HG03457 (cell line): ENCODE results near the gene WDR37.

ENCODE experiments used
- ATAC-seq: cut with Tn5 transposase; IDR thresholded peaks from one replicate; pipeline ENCODE4 v1.9.1; 2021; ENCODE audit warnings: moderate number of reproducible peaks; ENCODE audit not compliant: unreplicated experiment

The WDR37 gene

GRCh38 chr10:1162481-1163203 lies 106.5 kb downstream of the WDR37 start:
- no peak for ATAC-seq

DNA sequence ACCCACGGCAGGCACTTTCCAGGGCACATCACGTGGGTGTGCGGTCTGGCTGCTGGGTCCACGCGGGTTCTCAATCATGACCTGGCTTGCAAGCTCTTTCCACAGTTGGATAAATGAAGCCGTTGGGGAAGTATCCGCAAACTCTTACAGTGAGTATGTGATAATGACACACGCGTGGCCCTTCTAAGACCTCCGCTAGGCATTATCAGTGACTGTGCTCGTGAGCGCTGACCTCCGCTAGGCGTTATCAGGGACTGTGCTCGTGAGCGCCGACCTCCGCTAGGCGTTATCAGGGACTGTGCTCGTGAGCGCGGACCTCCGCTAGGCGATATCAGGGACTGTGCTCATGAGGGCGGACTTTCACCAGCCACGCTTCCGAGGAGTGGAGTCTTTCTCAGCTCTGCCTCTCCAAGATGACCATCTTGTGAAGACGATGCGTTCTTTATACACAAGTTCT lies 107.0 kb downstream of the WDR37 start:
- no peak for ATAC-seq

DNA sequence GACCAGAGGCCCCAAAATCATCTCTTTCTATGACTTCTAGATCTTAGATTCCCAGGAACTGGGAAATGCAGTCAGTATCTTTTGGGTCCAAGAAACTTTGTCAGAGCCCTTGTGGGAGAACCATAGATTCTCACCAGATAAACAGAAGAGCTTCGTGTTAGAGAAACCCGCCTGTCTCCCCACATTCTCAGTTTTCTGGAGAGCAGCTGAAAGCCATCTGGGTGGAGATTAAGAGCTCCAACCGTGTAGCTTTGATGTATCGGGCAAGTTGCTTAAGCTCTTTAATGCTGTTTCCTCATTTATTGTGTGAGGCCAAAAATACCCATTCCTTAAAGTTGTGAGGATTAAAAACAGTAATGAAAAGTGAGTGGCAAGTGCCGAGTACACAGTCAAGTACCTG lies 107.6 kb downstream of the WDR37 start:
- no peak for ATAC-seq

GRCh38 chr10:1166101-1166827 lies 110.1 kb downstream of the WDR37 start:
- no peak for ATAC-seq

DNA sequence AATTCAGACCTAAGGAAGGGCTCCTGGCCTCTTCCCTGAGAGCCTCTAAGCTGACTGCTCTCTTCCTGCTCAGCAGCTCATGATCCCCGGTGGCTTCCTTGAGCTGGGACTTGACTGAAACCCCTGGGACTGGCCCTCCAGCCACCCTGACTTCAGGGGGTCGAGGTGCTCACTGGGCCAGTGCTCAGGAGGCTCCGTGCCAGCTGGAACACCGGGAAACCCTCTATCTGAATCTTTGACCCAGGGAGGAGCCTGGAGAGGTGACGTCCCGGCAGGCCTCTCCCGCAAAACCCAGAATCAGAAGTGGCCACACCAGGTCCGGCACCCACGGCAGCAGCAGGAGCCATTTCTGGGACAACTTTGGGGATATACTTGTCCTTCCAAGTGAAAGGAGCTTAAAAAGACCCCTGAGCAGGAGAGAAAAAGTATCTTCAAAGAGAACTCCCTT lies 110.7 kb downstream of the WDR37 start:
- ATAC-seq = no peak

GRCh38 chr10:1168763-1169162 lies 112.6 kb downstream of the WDR37 start:
- ATAC-seq = no peak

- ATAC-seq = no peak
Measured at GRCh38 chr10:1169186-1169885, 113.2 kb downstream of the WDR37 start.

GRCh38 chr10:1169981-1170866 lies 114.0 kb downstream of the WDR37 start:
- no peak for ATAC-seq

GRCh38 chr10:1170867-1171180 lies 114.6 kb downstream of the WDR37 start:
- ATAC-seq = no peak

DNA sequence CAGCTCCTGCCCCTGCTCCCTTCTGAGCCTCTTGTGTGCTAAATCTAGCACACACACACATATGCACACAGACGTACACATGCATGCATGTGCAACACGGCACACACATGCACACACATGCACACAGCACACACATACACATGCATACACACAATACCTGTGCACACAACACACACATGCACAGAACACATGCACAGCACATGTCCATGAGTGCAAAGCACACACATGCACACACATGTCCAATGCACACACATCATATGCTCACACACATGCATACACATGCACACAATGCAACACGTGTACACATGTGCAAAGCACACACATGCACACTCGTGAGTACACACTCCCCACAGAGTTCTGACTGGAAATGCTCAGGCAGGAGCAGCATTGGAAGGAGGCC lies 115.0 kb downstream of the WDR37 start:
- no peak for ATAC-seq

GRCh38 chr10:1171586-1171985 lies 115.4 kb downstream of the WDR37 start:
- ATAC-seq = no peak

DNA sequence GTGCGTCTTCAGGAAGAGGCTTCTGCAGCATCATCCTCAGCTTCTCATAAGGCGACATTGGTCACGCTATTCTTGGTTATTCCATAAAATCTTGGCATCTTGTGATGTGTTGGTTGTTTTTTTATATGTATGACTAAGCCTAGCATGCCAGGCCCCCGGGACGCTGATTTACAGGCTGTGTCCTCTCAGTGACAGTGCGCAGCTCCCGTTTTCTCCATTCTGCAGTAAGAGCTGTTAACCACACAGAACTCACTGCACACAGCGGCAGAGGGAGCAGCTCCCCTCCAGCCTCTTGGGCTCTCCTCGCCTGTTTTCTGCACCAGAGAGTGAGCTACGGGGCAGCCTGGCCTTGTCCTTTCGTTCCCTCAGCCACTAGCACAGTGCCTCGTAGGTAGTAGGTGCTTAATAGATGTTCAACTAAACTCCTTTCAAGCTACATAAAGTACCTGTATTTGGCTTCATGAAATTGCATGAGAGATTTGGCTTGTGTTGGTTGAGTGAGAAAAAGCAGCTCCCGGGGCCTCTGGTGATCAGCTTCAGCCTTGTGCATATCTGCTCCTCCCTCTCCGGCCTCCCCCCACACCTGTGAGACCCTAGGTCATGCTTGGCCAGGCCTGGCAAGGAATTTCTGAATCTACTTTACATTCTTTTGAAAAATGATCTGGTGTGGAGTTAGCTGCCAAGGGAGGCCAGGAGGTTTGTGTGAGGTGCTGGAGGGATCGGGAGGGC lies 116.2 kb downstream of the WDR37 start:
- no peak for ATAC-seq

DNA sequence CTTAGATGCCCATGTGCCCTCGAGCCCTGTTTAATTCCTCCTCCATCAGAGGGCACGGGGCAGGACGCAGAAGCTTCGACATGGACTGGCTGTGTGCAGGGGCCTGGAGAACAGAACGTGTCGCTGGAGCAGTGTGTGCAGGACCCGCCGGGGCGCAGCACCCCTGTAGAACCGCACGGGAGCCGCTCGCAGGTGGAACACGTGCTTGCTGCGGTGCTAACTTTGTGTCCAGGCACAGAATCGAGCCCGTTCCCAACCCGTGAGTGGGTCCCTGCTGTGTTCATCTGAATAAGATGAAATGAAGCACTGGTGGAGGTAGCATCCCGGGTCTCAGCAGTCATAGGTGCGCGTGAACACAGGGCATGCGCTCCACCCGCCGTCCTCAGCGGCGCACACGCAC lies 116.9 kb downstream of the WDR37 start:
- ATAC-seq = no peak

DNA sequence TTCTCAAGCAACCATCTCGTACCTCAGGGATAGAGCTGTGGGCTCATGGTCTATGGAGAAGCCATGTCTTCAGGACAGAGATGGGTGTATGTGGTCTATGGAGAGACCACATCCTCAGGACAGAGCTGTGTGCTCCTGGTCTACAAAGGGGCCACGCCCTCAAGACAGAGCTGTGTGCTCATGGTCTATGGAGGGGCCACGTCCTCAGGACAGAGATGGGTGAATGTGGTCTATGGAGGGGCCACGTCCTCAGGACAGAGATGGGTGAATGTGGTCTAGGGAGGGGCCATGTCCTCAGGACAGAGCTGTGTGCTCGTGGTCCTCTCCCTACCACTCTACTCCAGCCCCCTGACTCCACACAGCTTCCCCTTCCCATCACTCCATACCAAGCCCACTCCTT lies 117.8 kb downstream of the WDR37 start:
- no peak for ATAC-seq

GRCh38 chr10:1175956-1176565 lies 119.9 kb downstream of the WDR37 start:
- no peak for ATAC-seq

- no peak for ATAC-seq
Measured at GRCh38 chr10:1177936-1178335, 121.8 kb downstream of the WDR37 start.

GRCh38 chr10:1178506-1178905 lies 122.3 kb downstream of the WDR37 start:
- no peak for ATAC-seq

DNA sequence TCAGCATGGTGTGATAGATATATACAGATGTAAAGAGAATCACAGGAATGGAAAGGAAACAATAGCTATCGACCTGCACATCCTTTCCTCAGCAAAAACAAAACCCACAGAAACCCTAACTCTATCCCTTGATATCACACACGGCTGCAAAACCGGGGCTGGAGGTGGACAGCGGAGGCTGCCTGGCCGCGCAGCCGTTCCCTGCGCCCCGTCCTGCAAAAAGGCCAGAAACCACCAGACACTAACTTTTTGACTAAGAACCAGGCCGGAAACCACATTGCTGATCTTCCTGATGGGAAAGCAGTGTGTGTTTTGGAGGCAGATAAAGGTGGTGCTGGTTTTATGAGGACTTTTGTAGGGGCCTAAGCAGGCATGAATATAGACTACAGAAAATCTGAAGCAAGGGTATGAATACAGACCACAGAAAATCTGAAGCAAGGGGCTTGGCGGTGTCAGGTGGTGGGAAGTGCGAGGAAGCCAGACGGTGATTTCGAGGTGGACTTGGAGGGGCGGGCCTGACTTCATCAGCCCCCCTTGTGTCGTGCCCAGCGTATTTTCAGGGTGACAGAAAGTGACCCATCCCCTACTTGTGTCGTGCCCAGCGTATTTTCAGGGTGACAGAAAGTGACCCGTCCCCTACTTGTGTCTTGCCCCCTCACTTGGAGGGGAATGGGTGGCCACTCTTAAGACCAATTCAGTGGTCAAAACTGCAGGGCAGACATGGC lies 123.3 kb downstream of the WDR37 start:
- no peak for ATAC-seq

DNA sequence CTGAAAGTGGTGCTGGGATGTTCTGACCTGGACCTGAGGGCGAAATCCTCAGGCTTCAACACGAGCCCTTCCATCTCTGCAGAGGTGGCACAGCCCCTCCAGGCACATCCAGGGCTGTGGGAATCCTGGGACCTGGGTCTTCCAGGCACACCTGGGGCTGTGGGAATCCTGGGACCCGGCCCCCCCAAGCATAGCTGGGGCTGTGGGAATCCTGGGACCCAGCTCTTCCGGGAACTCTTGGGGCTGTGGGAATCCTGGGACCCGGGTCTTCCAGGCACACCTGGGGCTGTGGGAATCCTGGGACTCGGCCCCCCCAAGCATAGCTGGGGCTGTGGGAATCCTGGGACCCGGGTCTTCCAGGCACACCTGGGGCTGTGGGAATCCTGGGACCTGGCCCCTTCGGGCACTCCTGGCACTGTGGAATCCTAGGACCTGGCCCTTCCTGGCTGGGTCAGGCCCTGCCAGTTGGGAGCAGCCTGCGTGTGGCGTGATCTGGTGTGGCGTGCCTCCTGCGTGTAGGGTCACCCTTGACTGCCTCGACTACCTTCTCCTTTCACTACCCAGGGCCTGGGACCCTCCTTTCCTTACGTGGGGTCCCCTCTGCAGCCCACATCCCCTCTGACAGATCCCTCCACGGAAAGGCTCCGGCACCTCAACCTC lies 124.0 kb downstream of the WDR37 start:
- no peak for ATAC-seq
